Stimulated activated CD4-positive, alpha-beta T cell treated with anti-CD3 and anti-CD28 coated beads, Interleukin-15, amount 100 ng/mL, for 24 hours (primary cell): ENCODE results near the gene OSBP2.
A peak's percentile ranks its signal among the peaks of the same experiment; 100 is the strongest.

Source experiments
- DNase-seq: peaks from one replicate; pipeline ENCODE4 v3.0.0-alpha.2; 2020

OSBP2 gene

DNA sequence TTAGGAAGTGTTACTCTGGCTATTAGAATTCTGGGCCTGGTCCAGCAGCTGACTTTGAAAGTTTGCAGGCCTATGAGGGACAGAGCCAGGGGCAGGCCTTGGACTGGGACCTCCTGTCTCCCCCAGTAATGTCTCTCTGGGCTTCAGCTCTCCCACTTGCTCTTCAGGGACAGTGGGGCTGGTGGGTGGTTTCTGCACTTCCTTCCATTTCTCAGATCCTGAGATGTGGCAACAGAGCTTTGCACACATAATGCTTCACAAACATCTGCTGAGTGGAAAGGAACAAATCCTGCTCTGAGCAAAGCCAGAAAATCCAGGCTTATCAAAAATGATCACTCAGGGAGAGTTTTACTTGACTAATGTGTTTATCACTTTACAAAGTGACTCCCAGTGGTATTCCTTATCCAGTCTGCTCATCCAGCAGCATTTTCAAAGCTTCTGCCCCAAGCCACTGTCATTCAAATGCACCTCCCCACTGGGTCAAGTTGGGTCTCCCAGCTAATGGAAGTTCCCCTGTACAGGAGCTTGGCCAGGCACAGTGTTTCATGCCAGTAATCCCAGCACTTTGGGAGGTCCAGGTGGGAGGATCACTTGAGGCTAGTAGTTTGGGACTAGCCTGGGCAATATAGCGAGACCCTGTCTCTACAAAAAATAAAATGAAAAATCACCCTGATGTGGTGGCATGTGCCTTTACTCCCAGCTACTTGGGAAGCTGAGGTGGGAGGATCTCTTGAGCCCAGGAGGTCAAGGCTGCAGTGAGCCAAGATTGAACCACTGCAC is 13.5 kb upstream of the OSBP2 start:
- no peak for DNase-seq

DNA sequence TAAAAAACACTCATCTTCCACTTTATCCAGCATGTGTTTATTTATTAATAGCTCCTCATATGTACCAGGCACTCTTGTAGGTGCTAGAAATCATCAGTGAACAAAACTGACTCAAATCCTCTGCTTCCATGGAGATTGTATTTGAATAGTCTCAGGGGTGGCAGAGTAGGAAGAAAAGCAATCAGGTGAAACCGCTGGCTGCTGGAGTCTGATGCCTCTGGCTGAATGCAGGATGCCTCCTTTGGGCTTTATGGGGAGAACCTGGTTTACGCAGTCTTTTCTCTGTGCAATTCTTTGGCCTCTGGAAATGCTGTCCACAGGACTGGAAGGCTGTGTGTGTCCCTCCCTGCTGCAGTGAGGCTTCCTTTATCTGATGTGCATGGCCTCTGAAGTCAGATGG is 12.8 kb upstream of the OSBP2 start:
- DNase-seq, result no peak

DNA sequence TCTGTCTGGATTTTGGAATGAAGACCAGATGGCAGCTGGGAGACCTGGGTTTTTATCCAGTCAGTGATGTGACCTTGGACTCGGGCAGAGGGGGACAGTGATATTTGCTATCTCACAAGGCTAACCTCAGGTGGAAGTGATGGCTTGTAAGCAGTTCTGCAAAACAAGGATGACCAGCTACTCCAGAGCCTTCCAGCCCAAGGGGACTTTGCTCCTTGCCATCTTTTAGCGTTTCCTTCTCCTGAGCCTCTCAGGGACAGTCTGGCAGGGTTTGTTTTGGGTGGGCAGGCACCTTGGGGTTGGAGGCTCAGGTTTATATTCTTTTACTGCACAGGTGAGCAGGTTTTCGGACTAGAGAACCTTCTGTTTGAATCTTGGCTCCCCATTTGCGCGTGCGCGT is 9.5 kb upstream of the OSBP2 start:
- DNase-seq, result no peak

DNA sequence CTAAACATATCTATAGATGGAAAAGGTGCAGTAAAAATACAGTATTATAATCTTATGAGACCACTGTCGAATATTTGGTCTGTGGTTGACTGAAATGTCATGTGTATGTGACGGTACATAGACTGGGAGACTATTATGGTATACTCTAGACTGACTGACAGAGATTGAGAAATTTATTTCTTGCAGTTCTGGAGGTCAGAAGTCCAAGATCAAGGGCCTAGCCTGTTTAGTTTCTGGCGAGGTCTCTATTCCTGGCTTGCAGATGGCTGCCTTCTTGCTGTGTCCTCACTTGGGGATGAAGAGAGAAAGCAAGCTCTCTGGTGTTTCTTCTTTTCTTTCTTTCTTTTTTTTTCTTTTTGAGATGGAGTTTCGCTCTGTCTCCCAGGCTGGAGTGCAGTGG is 7.3 kb upstream of the OSBP2 start:
- no peak for DNase-seq

DNA sequence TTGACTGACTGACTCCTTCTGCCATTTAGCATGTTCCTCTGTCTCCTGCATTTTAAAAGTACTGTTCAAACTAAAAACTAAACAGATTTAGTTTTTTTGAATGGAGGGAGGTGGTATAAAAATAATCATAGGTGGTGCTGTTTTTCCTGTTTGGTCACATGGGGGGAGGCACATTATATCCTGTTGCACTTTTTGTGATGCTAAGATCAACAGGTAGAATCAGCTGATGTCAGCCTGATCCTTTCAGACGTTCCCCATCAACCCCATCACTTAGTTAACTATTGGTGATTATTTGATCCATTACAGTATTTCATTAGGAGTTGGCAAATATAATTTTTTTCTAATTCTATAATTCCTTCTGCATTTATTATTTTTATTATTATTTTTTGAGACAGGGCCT is 5.1 kb upstream of the OSBP2 start:
- no peak for DNase-seq

DNA sequence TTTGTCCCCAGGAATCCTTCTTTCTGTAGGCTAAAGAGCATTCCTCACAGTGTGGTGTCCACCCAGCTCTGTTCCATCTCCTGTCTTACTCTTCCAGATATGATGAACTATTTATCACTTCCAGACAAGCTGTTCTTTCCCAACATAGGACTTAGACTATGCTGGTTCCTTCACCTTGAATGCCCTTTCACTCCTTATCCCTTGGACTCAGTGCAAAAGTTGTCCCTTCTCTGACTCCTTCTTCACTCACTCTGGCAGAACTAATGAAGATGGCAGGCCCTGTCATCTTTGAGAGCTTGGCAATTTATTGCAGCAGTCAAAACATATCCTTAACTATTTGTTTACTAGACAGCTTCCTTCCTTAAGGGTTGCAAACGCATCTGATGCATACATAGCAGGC is 3.5 kb upstream of the OSBP2 start:
- no peak for DNase-seq

DNA sequence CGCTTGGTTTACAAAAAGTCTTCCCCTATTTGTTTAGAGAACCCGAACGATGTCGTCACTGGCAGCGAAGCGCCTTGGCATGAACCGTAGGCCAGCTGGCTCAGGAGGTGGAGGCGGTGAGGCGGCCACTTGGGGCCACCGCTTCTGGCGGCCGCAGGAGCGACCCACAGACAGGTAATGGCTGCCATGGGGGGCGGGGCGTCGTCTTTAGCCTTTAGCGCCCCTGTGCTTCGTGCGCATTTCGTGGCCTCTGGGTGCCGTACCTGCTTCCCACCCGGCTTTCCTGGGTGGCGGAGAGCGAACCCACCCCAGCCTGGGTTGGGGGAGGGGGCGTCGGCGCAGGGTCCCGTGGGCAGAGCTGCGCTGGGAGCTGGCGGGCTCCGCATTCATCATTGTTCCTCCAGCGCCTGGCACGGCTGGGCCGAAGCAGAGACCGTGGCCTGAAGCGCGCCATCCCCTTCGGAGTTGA is 469 bp upstream of the OSBP2 start:
- peak; percentile 75 for DNase-seq

DNA sequence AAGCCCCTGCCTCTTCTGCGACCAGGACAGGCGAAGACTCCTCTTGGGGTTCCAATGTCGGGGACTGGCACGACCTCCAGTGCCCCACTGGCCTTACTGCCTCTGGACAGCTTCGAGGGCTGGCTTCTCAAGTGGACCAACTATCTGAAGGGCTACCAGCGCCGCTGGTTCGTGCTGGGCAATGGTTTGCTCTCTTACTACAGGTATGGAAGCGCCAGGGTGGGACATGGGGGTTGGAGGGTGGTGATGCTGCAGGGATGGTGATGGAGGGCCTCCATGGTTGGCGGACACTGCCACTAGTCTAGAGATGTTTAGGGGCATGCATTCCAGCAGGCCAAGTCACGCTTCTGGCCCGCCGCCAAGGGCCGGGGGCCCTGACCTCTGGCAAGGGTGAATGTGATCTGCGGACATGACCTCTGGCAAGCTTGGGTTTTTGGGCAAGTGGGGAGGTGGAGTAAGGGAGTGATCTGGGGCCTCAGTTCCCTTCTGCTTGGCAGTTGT is 727 bp downstream of the OSBP2 start:
- DNase-seq, result no peak

DNA sequence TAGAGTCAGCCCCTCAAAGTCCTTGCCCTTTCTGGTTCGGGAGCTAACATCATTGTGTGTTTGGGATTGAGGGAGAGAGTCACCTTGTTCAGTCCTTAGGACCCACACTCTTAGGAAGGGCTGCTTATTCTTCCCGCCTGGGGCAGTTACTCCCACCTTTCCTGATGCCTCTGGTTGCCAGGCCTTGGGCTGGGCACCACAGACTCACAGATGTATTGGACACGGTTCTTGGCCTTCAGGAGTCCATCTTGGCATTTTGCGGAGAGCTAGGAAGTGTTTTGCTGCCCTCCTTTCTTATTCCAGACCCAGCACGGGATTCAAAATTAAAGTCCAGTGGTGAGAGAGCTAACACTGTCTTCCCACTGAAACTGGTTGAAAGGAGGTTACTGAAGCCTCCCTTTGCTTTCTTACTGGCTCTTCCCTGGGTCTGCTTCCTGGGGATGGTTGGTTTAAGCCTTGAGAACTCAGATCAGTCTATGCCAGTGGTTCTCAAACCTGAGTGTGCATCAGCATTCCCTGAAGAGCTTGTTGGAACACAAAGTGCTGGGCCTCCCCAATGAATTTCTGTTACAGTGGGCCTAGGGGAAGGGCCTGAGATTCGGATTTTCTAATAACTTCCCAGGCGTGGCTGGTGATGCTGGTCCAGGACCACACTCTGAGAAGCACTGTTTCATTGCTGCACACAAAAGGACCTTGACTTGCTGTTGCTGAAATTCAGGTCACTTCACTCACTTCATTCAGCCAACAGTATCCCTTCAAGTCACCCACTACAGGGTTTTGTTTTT is 1.4 kb downstream of the OSBP2 start:
- DNase-seq, result no peak

DNA sequence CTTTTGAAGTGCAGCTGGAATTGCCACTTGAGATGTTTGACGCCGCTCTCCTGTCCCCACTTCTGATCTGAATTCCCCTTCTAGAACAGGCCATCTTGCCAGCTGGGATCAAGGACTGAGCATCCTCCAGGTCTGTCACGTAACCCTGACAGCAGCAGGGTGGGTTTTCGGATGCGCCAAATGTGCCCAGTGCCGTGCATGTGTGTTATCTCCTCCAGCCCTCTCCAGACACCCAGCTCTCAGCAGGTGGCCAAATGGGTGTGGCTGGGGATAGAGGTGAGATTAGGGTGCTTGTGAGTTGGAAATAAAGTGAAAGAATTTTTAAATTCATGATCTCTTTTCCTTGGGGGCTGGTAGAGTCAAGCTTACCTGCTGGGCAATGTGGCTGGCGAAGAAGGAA is 3.3 kb downstream of the OSBP2 start:
- no peak for DNase-seq

DNA sequence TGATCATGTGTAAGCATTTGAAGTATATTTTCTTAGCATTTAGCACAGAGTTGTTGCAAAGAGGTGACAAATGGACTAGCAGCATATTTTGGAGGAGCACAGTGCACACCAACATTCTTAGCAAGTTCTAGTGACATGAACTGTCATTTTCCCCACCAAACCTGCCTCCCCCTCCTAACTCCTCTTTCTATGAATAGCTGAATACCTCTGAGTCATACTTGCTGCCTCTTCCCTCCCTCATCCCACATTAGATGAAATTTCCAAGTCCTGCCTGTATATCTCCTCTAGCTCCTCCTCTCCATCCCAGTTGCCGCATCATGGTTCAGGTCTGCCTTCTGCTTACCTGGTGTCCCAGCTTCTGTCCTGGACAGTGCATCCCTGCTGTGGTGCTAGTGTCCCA is 7.2 kb downstream of the OSBP2 start:
- DNase-seq, result no peak

DNA sequence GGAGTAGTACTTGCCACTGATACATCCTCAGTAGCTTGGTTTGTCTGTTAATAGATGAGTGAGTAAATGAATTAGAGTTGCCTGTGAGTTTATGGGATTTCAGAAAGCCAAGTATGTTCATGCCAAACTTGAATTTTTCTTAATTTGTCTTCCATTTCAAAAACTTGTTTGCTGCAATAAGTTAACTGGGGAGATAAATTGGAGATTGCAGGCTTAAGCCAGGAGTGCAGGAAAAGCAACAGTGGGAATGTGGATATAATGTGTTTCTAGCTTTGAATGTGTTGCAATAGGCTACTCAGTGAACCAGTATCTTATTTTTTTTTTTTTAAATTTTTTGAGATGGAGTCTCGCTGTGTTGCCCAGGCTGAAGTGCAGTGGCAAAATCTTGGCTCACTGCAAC is 8.2 kb downstream of the OSBP2 start:
- no peak for DNase-seq

DNA sequence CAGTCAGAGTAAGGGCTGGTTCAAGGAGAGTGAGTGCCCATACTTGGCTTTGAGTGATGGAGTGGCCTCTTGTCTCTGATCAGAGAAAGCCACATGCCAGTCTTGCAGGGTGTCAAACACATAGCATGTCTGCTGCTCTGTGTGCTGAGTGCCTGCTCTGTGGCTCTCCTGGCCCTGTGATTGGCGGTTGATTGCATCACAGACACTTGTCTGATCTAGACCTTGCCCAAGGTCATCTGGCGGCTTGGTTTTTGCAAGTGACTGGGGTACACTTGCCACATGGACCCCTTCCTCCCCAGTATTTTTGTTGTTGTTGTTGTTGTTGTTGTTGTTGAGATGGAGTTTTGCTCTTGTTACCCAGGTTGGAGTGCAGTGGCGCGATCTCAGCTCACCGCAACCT is 10.3 kb downstream of the OSBP2 start:
- DNase-seq, result no peak

DNA sequence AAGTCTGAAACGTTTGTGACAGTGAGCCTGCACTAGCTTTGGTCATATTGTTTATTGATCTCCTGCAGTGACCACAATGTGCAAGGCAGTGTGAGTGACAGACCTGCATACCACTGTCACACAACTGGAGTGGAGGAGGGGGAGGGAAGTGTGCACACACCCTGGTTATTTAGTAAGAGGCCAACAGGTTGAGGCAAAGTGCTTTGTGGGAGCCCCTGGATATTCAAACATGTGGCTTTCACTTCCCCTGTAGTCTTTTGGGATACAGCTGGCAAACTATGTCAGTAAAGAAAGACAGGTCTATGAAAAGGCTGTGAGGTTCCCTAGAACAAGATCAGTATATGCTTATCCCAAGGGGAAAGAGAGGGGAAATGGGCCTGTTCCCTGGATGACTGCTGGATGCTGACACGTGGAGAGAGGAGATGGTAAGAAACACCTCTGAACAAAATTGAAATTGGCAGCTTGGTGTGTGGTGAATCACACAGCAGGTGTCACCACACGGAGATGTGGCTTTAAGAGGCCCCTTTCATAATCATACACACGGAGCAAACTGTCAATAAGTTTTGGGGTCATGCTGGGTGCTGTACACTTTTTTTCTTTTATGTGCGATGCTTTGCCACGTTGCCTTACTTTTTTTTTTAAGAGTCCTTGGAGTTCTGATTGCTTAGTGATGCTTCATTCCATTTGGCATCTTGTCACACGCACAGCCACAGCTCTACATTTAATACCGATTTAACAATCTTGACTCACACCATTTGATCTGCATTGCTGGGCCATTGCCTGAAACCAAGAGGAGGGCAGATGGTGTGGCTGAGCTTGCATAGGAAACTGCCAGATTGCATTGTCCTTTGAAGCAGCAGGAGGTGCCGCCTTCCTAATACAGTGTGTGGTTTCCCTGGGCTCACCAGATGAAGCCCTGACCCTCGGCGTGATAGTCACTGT is 11.3 kb downstream of the OSBP2 start:
- DNase-seq, result peak; percentile 14

DNA sequence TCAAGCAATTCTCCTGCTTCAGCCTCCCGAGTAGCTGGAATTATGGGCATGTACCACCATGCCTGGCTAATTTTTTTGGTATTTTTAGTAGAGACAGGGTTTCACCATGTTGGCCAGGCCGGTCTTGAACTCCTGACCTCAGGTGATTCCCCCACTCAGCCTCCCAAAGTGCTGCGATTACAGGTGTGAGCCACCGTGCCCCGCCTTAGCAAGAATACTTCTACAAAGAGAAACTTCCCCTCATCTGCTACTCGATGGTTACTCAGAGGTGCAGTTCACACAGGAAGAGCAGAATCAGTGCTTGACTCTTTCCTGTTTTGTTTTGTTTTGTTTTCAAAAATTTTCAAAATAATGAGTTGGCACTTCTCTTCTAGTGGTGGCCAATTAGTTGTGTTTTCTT is 15.3 kb downstream of the OSBP2 start:
- peak; percentile 50 for DNase-seq

DNA sequence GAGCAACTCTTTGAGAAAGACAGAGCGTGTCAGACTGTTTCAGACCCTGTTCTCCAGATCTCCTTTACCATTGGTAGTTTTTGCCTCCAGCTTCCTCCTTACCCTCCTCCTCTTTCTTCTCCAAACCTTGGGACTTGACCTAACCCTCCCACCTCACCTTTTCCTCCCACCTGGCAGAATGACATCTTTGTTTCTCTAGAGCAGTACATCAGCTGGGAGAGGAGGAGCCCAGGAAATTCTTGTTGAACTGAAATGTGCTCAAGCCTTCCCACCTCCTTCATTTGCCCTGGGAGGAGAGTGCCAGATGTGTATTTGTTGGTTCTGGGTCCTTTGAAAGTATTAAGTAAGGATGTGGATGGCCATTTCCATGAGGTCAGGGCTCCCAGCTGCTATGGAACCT is 17.4 kb downstream of the OSBP2 start:
- no peak for DNase-seq

DNA sequence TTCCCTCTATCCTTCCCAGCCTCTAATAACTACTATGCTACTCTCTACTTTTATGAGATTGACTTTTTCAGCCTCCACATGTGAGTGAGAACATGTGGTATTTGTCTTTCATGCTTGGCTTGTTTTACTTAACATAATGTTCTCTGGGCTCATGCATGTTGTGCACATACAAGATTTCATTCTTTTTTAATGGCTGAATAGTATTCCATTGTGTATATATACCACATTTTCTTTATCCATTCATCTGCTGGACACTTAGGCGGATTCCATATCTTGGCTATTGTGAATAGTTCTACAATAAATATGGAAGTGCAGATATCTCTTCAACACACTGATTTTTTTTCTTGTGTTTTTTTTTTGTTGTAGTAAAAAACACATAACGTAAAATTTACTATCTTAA is 19.4 kb downstream of the OSBP2 start:
- no peak for DNase-seq

DNA sequence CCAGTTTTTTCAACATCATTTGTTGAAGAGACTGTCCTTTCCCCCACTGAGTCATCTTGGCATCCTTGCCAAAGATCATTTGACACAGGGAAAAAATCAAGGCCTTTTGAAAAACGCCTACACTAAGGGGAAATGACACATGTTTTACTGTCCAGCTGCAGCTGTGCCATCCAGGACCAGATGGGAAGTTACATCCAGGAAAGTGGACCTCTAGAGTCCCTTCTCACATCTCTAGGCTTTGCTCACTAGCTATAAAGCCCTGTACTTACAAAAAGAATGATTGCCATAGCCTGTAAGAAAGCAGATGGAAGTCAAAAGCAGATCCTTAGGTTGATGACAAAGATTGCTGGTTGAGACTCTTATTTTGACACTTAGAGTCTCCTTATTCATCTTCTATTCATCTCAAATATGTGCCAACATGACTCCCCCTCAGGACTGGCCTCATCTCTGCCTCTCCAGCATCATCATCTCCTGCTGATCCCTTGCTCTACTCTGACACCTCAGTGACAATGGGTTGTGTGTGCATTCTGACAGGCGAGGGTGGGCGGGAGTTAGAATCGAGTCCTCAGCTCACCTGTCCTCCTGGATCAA is 22.8 kb downstream of the OSBP2 start:
- no peak for DNase-seq

DNA sequence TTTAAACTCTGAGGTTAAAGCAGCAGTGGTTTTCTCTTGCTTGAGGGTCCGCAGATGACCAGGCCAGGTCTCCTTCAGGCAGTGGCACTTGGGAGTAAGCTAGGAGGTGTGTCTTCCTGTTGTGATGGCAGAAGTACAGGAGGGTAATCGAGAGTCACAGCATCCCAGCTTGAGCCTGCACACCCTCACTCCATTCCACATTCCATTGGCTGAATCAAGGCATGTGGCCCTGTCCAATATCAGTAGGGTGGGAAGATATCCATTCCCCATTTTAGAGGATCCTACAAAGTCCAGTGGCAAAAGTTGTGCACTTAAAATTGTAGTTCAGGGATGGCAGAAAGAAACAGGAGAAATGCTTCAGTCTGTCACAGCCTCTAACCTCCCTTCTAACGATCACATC is 23.3 kb downstream of the OSBP2 start:
- no peak for DNase-seq

DNA sequence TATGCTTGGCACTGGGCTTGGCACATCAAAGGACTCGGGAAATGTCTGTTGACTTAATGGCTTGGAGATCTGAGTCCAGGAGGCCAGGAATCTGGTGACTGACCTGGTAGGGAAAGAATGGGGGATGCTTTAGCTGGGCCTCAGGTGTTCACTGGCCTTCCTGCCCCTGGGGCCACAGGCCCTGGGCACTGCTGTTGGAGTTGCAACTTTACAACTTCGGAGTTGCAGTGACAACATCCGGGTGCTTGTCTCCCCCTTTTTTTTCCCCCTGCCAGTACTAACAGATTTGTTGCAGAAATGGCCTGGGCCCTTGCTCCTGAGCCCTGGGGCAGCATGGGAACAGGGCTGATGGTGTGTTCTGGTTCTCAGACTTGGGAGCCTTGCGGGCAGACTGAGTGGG is 23.8 kb downstream of the OSBP2 start:
- no peak for DNase-seq

DNA sequence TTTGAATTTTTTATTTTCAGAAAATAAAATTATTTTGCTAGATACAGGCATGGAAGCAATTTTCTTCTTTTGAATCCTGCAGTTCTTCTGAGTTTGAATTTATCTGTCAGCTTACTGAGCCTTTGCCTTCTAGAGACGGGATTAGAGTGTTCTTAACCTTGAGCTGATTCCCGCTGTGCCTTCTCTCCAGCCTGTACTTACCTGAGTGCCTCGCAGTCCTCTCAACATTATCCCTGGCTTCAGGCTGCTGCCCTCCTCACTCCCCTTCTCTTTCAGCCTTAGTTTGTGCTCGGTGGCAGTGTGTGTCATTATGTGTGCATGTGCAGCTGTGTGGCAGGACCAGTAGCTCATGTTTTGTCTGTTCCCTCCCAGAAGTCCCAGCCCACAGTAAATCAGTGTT is 24.3 kb downstream of the OSBP2 start:
- DNase-seq, result no peak

DNA sequence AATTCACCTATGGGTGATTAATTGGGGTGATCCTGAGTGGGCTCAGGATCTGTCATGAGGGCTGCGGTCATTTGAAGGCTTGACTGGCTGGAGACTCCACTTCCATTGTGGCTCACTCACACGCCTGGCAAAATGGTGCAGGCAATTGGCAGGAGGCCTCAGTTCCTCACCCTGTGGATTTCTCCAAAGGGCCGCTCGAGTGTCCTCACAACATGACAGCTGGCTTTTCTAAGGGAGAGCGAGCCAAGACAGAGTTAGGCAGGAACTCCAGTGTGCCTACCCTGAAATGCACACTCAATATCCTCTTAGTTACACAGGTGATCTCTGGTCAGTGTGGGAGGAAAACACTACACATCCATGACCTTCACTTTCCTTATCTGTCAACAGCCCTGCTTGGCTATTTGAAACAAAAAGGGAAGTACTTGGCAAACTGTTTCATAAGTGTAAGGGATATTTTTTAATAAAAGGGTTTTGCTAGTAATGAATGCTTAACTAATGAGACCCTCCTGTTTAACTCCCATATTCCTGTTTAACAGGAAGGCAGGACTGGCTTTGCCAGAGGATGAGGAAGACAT is 25.7 kb downstream of the OSBP2 start:
- no peak for DNase-seq
